GM21360 (cell line): ENCODE data around the gene GABRB2.
"Not testable (repeated sequence)": the region's sequence is repeated elsewhere in the genome, so short reads cannot be mapped to it uniquely, and the experiment has no call there.

Experiments used
- ATAC-seq: cut with Tn5 transposase; IDR thresholded peaks from one replicate; pipeline ENCODE4 v1.9.1; 2021; ENCODE audit warnings: mild to moderate bottlenecking, moderate library complexity; ENCODE audit not compliant: unreplicated experiment

Gene GABRB2

GRCh38 chr5:161546470-161547301 lies at the start of gene GABRB2:
GABRB2 (minus strand) TSS chr5:161546725; CDS start chr5:161546643, 82 bp downstream.
- peak; percentile 60 for ATAC-seq

- ATAC-seq, result no peak
Measured at GRCh38 chr5:161585798-161586197, 39.3 kb upstream of the GABRB2 start.

GRCh38 chr5:161580621-161581020 lies 34.1 kb upstream of the GABRB2 start:
- no peak for ATAC-seq

GRCh38 chr5:161572914-161573313 lies 26.4 kb upstream of the GABRB2 start:
- no peak for ATAC-seq

- ATAC-seq, result no peak
Measured at GRCh38 chr5:161566081-161566480, 19.6 kb upstream of the GABRB2 start.

GRCh38 chr5:161562446-161562845 lies 15.9 kb upstream of the GABRB2 start:
- ATAC-seq, result no peak

GRCh38 chr5:161549106-161549505 lies 2.6 kb upstream of the GABRB2 start:
- no peak for ATAC-seq

GRCh38 chr5:161548487-161549094 lies 2.1 kb upstream of the GABRB2 start:
- ATAC-seq, result no peak

GRCh38 chr5:161547738-161548486 lies 1.4 kb upstream of the GABRB2 start:
- ATAC-seq, result no peak

- ATAC-seq, result no peak
Measured at GRCh38 chr5:161547406-161547737, 847 bp upstream of the GABRB2 start.

- peak; percentile 9 for ATAC-seq
Measured at GRCh38 chr5:161546095-161546469, 443 bp downstream of the GABRB2 start.

- no peak for ATAC-seq
Measured at GRCh38 chr5:161545344-161546094, 1.0 kb downstream of the GABRB2 start.

GRCh38 chr5:161544350-161544765 lies 2.2 kb downstream of the GABRB2 start:
- ATAC-seq, result peak; percentile 52

GRCh38 chr5:161539016-161539415 lies 7.5 kb downstream of the GABRB2 start:
- ATAC-seq, result no peak

- ATAC-seq, result peak; percentile 76
Measured at GRCh38 chr5:161535762-161536161, 10.8 kb downstream of the GABRB2 start.

- no peak for ATAC-seq
Measured at GRCh38 chr5:161530700-161531099, 15.8 kb downstream of the GABRB2 start.

- no peak for ATAC-seq
Measured at GRCh38 chr5:161513942-161514341, 32.6 kb downstream of the GABRB2 start.

GRCh38 chr5:161507591-161507990 lies 38.9 kb downstream of the GABRB2 start:
- ATAC-seq, result peak; percentile 81

GRCh38 chr5:161505160-161505559 lies 41.4 kb downstream of the GABRB2 start:
- not testable (repeated sequence) for ATAC-seq

GRCh38 chr5:161498531-161498930 lies 48.0 kb downstream of the GABRB2 start:
- ATAC-seq, result no peak

GRCh38 chr5:161483721-161484120 lies 62.8 kb downstream of the GABRB2 start:
- ATAC-seq, result no peak
